Kidney capillary endothelial cell (primary cell): ENCODE results near the gene JADE2.
"Not testable (repeated sequence)": the region's sequence is repeated elsewhere in the genome, so short reads cannot be mapped to it uniquely, and the experiment has no call there.

Experiments used
- DNase-seq: peaks from one replicate; pipeline ENCODE4 v3.0.0-alpha.2; 2018; ENCODE audit warnings: low spot score

The JADE2 gene

DNA sequence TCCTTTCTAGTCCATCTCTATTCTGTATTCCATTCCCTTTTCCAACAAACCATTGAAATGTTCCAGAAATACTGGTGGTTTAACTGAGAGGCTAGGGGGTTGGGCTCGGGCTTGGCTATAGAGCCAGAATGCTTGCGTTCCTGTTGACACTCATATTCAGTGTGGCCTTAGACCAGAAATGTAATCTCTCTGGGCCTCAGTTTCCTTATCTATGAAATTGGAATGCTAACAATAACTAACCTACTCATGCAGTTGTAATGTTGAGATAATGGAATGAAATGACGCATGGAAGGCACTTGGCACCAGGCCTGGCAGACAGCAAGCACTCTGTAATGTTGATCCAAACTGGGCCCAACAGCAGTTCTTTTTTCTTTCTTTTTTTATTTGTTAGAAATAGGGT is 26.8 kb downstream of the JADE2 start:
- no peak for DNase-seq

DNA sequence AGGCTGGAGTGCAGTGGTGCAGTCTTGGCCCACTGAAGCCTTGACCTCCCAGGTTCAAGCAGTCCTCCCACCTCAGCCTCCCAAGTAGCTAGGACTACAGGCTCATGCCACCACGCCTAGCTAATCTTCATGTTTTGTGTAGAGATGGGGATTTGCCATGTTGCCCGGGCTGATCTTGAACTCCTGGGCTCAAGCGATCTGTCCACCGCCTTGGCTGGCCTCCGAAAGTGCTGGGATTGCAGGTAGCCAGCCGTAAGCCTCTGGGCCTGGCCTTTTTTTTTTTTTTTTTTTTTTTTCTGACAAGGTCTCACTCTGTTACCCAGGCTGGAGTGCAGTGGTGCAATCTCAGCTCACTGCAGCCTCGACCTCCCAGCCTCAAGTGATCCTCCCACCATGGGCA is 27.2 kb downstream of the JADE2 start:
- not testable (repeated sequence) for DNase-seq

DNA sequence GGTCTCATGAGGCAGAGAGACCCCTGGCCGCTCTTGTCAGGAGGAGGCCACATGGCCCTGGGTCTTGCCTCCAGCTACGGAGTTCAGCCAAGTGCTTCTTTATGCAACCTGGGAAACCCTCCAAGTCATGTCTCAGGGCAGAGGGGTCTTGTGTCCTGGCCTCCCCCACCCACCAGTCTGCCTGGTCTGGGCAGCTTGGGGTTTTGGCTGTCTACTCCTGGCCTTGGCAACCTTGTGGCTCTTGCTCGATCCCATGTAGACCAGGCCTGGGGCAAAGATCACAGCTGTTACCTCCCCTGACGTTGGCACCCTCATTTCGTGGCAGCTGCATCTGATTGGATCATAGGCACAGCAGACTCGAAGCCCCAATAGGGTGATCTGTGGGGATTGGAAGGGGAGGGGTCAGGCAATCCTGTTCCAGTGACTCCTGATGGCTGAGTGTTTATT is 28.4 kb downstream of the JADE2 start:
- DNase-seq: no peak

DNA sequence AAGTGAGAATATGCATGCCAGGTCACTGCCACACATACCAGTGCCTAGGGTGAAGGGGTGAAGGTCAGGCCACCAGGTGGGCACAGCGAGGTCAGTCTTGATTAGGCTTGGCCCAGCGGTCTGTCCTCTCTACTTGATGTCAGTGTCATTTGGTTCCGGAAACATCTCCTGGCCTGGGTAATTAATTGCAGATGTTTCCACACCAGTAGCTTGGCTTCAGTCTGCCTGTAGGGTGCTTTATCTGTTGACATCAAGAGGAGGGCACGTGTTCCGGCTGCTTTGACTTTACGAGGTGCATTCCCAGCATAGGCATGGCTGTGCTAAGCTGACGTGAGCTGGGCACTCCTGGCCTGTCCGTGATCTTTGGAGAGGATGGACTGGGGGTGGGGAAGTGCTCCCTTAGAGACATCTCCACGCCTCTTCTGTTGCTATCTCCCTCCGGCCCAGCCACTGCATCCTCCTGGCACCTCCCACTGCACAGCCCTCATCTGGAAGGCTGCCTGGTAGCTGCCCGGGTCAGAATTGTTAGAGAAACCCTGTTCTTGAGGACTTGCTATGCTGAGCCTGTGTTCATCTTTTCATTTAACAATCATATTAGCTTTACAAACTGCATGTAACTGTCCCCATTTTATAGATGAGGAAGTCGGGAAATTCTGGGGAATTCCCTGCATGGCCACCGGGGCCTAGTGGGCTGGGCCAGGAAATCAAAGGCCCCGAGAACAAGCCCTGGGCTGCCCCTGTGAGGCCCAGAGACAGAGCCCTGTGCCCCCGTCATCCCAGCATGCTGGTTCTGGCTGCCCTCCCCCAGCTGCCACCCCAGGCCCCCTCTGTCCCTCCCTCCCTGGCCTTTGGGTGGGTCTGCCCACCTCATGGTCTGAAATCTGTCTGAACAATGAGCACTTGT is 29.1 kb downstream of the JADE2 start:
- DNase-seq: no peak

DNA sequence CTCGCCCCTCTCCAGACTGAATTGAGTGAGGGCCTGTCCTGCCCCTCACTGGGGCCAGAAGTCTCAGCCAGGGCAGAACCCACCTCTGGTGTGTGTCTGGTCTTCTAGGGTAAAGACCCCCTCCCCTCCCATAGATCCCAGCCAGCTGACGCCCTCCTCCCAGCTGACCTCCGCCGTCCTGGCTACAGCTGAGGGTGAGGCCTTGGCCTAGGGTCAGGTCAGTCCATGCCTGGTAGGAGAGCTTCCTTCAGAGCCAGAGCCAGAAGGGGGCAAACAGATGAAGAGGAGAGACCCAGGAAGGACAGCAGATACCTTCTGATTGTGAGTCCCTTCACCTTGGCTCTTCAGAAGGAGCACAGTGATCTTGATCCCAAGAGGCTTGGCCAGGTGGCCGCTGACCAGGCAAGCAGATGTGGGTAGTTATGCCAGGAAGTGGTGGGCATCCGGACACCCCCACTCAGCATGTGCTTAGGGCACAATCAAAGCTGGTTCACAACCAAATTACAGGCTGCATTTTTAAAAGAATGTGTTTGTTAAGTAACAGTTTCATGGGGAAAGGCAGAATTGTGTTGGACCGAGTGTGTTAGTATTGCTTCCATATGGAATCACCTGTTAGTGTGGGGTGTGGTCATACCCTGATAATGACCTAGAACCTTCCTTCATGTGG is 29.9 kb downstream of the JADE2 start:
- no peak for DNase-seq

DNA sequence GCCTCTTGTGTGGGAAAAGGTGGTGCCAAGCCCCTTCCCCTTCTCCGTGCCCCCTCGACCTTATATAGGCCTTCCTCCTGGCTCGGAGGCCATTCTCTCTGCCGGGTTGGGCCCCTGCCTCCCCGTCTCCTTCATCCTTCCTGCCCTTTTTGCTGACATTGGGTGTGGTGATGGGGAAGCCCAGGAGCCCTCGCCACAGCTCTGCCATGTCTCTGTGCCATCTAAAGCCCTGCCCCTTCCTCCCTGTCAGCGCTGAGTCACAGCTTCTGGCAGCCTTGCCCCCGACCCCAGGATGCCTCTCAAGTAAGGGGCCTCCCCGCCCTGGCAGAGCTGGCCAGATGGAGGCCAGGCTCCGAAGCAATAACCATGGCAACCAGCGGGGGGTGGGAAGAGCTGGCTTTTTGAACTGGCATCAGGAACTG is 30.4 kb downstream of the JADE2 start:
- peak; percentile 50 for DNase-seq

DNA sequence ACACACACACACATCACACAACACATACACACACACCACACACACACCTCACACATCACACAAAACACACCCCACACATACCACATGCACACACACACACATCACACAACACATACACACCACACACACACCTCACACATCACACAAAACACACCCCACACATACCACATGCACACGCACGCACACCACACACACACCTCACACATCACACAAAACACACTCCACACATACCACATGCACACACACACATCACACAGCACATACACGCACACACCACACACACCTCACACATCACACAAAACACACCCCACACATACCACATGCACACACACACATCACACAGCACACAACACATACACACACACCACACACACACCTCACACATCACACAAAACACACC is 31.1 kb downstream of the JADE2 start:
- DNase-seq: not testable (repeated sequence)

DNA sequence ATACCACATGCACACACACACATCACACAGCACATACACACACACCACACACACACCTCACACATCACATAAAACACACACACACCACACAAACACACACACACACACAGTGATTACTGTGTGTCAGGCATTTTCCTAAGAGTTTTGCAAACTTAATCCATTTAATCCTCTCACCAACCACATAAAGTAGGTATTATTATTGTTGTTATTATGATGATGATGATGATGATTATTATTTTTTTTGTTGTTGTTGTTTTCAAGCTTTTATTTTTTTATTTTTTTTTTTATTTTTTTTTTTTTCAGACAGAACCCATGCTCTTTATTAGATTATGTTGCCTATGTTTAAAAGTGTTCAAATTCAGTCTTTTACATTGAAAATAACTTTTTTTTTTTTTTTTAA is 31.5 kb downstream of the JADE2 start:
- no peak for DNase-seq

DNA sequence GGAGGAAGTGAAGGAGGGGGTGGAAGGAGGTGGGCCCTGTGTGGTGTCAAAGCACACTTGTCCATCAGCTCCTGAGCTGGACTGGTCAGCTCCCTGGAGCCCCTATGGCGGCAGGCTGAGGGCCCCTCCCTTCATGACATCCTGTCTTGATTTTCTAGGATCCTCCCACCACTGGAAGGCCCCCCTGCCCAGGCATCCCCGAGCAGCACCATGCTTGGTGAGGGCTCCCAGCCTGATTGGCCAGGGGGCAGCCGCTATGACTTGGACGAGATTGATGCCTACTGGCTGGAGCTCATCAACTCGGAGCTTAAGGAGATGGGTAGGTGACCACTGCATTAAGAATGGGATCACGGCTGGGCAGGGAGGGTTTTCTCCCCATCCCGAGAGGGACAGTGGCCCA is 34.2 kb downstream of the JADE2 start:
- DNase-seq: no peak

DNA sequence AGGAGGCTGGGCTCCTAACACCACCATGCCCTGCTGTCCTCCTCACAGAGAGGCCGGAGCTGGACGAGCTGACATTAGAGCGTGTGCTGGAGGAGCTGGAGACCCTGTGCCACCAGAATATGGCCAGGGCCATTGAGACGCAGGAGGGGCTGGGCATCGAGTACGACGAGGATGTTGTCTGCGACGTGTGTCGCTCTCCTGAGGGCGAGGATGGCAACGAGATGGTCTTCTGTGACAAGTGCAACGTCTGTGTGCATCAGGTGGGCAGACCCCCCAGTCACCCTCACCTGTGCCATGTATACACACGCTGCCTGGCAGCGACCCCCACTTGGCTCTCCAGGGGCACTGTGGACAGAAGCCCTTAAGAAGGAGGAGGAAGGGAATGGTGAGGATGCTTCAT is 35.2 kb downstream of the JADE2 start:
- no peak for DNase-seq

DNA sequence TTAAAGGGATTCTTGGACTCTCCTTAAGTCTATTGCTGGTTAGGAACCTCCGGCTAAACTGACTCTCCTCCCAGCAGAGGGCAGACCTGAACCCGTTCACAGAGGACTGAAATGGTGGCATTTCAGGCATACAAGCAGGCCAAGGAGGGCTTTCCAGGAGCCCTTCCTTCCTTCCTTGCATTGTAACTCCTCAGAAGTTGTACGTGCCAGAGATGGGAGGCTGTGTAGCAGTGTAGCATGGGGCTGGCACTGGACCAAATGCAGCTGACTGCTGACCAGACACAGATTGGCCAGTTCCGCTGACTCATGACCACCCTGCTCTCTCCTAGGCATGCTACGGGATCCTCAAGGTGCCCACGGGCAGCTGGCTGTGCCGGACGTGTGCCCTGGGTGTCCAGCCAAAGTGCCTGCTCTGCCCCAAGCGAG is 36.4 kb downstream of the JADE2 start:
- peak; percentile 99 for DNase-seq

DNA sequence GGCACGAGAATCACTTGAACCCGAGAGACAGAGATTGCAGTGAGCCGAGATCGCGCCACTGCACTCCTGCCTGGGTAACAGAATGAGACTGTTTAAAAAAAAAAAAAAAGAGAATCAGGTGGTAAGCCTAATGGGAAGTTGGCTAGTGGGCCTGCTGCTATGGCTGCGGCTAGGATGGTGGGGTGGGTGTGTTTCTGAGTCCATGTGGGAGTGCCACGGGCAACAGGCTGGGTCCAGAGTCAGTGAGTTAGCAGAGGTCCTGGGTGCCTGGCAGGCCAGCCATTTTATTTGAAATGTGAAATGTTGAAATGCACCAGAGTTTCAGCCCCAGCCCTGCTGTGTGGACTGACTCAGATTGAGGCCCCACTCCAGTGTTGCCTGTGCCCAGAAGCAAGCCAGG is 37.8 kb downstream of the JADE2 start:
- no peak for DNase-seq

DNA sequence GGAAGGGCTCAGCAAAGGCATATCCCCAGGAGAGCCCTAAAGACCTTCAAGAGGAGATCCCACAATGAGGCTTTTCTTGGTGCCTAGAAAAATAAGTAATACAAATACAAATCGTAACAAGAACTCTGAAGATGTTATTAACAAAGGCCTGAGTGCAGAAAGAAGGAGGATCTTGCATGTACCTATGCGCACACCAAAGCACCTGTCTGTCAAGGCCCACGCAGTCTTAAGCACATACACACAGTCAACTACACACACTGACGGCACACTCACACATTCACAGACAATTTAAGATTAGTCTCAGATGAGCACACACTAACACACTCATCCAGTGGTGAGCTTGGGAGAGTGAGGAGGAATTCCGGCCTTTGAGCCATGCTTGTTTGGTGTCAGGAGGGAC is 38.5 kb downstream of the JADE2 start:
- DNase-seq: no peak

DNA sequence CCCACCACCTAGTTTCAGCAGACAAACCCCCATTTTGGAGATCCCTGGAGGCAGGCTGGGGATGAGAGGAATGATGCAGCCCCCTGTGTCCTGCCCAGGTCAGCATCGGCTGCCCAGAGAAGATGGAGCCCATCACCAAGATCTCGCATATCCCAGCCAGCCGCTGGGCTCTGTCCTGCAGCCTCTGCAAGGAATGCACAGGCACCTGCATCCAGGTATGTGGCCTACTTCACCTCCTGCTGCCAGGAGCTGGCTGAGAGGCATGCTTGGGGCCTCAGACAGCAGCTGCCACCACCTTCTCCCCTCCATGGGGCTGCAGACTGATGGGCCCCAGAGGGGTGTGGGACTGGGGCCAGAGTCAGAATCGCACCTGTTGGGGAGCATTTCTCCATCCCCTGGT is 38.9 kb downstream of the JADE2 start:
- no peak for DNase-seq

DNA sequence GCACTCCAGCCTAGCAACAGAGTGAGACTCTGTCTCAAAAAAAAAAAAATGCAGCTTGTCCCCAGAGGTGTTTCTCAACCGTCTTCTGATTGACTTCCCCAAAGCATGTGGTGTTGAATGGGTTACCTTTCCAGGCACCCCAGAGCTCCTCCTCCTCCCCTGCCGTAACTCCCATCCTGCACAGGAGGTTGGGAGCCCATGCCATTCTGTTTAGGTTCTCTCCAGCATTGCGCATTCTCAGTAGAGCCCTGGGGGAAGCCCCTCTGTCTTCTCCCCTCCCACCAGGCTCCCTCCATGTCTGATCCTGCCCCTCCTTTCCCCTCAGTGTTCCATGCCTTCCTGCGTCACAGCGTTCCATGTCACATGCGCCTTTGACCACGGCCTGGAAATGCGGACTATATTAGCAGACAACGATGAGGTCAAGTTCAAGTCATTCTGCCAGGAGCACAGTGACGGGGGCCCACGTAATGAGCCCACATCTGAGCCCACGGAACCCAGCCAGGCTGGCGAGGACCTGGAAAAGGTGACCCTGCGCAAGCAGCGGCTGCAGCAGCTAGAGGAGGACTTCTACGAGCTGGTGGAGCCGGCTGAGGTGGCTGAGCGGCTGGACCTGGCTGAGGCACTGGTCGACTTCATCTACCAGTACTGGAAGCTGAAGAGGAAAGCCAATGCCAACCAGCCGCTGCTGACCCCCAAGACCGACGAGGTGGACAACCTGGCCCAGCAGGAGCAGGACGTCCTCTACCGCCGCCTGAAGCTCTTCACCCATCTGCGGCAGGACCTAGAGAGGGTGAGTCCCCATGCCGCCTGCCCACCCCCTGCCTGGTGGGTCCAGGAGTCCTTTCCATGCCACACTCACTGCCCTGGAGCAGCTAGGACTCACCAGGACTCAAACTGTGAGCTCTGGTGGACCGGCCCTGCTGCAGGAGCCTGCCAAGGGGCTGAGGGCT is 40.6 kb downstream of the JADE2 start:
- no peak for DNase-seq

DNA sequence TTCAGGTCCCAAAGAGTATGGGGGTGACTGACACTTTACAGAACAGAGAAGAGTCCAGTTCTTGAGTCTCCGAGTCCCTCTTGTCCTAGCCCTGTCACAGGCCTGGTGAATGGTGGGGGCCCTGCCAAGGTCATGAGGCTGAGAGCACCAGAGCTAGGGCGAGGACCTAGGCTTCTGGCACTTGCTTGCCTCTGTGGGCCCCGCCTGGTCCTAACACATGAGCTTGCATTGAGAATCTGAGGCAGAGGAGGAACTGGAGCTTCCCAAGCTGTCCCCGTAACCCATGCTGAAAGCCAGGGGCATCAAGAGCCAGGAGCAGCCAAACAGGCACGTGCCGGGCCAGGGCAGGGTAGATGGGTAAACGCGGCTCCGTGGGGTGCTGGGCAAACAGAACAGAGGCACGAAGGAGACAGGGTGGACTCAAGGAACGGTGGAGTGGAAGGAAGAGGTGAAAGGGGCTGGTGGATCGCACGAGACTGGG is 41.3 kb downstream of the JADE2 start:
- no peak for DNase-seq

DNA sequence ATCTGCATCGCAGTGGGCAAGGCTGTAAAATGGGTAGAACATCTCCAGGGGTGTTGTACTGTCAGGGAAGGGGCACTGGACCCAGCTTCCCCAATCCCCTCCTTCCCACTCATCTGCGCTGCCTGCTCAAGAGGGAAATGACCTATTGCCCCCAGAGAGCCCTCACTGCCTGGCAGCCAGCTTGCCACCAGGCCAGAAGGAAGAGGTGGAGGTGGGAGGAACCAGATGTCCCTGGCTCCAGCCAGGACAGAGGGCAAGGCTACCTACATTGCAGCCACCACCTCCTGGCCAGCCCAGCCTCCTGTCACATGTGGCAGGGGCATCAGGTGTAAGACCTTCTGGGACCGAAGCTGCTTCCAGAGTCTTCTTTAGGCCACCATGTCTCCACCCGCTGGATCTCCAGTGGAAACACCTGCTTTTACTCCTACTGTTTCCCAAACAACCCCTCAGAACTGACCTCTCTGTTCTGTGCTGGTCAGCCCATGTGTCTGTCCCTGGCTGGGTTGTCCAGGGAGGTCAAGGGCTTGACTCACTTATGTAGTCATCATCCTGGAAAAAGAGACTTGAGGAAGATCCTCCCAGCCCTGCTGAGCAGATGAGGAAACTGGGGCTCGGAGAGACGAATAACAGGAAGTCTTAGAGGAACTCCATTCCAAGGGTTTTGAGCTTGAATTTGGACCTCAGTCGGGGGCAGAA is 42.3 kb downstream of the JADE2 start:
- peak; percentile 74 for DNase-seq

DNA sequence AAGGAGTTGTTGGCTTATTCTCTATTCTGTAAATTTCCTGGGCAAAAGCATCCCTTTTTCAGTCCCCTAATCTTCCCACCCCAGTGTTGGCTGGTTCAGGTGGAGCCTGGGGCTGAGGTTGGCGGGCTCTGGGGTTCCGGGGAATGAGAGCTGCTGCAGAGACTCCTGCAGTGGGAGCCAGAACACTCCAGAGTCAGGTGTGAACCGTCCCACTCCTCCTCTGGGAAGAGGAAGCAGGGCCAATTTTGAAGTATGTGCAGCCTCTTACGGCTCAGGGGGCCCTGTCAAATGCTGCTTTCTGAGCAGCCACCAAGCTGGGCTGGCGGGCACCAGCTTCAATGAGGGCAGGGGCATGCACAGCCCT is 42.8 kb downstream of the JADE2 start:
- DNase-seq: no peak

DNA sequence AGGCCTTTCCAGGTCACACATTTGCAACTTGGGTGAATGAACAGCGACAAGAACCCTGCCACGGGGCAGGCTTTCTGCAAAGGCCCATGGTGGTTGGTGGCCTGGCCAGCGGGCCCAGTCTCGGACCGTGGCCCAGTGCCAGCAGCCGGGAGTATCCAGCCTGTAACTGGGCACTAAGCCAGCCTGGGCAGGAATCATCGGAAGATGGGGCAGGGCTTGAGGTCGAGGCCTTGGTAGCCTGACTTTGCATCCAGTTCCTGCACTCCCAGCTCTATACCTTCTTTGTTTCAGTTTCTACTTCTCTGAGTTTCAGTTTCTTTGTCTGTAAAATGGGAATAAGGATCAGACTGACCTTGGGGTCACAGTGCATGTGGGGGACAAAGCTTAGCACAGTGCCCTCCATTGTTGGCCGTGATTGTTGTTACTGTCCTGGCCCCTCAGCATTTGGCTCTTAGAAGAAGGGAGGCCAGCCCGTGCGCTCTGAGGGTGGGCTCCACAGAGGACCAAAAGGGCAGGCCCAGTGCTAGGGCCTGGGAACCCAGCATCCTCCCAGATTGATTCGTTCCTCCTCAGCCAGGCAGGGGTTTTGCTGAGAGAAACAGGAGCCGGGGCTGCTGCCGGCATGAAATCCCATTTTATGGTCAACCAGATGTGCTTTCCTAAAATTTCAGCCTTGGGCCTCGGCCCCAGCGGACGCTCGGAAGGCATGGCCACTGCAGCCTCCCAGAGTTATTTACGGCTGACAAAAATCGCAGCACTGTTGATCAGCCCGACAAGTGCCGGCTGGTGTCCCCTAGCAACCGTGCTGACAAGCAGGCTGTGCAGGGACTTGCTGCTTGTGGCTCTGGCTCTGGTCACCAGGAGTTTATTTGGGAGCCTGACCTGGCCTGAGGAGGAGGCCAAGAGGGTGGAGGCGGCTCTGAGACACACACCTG is 43.6 kb downstream of the JADE2 start:
- DNase-seq: peak; percentile 67

DNA sequence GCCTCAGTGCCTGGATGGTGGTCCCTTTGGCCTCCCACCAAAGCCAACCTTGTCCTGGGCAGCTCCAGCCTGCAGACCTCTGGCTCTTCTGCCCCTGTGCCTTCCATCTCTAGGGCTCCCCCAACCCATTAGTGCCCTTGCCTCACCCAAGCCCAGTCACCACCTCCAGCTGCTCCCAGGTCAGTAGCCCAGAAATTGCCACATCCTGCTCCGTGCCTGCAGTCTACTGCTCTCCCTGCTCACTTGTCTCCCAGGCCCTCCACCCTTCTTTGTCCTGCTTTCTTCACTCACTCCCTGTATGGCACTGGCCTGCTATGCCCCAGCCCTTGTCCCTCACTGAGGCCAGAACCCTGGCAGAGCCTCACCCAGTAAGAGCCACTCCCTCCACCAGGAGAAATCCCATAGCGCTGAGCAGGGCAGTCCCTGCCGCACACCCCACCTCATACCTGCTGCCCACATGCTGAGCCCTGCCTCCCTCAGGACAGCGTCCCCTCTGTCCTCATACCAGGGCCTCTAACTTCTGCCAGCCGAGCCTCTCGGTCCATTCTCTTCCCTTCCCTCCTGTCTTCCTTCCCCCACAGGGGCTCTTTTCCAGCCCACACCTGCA is 44.4 kb downstream of the JADE2 start:
- no peak for DNase-seq
